OCI-LY3 (cell line): ENCODE data around the gene VWC2.

ENCODE experiments used
- CTCF ChIP-seq: fragments of 200-600, 300-600 bp; sonication (generic); IDR thresholded peaks from 2 replicates; pipeline ENCODE4 v1.5.1; 2014; ENCODE audit warnings: antibody characterized with exemption, low read length, low read depth
- EZH2phosphoT487 ChIP-seq: fragments of 200-600 bp; shearing (Covaris generic); IDR thresholded peaks from 2 replicates; pipeline ENCODE4 v1.6.1; 2018; ENCODE audit warnings: antibody characterized with exemption, mixed run types, low read depth

- TF ChIP-seq CTCF (no peak), EZH2phosphoT487 (no peak)
These were observed 29.2 kb downstream of the VWC2 start for GRCh38 chr7:49802600-49802999.
